ENCODE results near the gene A2ML1.

The A2ML1 gene

GRCh38 chr12:8866429-8866828 lies 44.0 kb downstream of the A2ML1 start:
- H3K4me3 ChIP-seq (ENCODE audit: control insufficient read depth, low read depth, low read length) = no peak overlapping the region
- no peak for DNase-seq (ENCODE audit: low read depth)
- TF ChIP-seq CTCF (conservative IDR thresholded peaks at IDR 0.05; ENCODE audit: control insufficient read depth, insufficient read depth, low read depth, low read length) = no peak

- no peak overlapping the region for H3K4me3 ChIP-seq (ENCODE audit: control insufficient read depth, low read depth, low read length)
- DNase-seq (ENCODE audit: low read depth) = no peak
- TF ChIP-seq CTCF (conservative IDR thresholded peaks at IDR 0.05; ENCODE audit: control insufficient read depth, insufficient read depth, low read depth, low read length) = no peak
These were observed 44.6 kb downstream of the A2ML1 start for GRCh38 chr12:8867009-8867408.

- DNase-seq (ENCODE audit: low read depth) = no peak
- no peak for TF ChIP-seq CTCF (conservative IDR thresholded peaks at IDR 0.05; ENCODE audit: control insufficient read depth, insufficient read depth, low read depth, low read length)
- H3K4me3 ChIP-seq (ENCODE audit: control insufficient read depth, low read depth, low read length) = no peak overlapping the region
These were observed 45.4 kb downstream of the A2ML1 start for GRCh38 chr12:8867786-8868185.

- no peak for DNase-seq (ENCODE audit: low read depth)
- H3K4me3 ChIP-seq (ENCODE audit: control insufficient read depth, low read depth, low read length) = no peak overlapping the region
- no peak for TF ChIP-seq CTCF (conservative IDR thresholded peaks at IDR 0.05; ENCODE audit: control insufficient read depth, insufficient read depth, low read depth, low read length)
These were observed 48.2 kb downstream of the A2ML1 start for GRCh38 chr12:8870586-8870985.

GRCh38 chr12:8871068-8871467 lies 48.6 kb downstream of the A2ML1 start:
- no peak for TF ChIP-seq CTCF (conservative IDR thresholded peaks at IDR 0.05; ENCODE audit: control insufficient read depth, insufficient read depth, low read depth, low read length)
- no peak for DNase-seq (ENCODE audit: low read depth)
- H3K4me3 ChIP-seq (ENCODE audit: control insufficient read depth, low read depth, low read length) = no peak overlapping the region

GRCh38 chr12:8876887-8877286 lies 54.5 kb downstream of the A2ML1 start:
- no peak for DNase-seq (ENCODE audit: low read depth)
- H3K4me3 ChIP-seq (ENCODE audit: control insufficient read depth, low read depth, low read length) = no peak overlapping the region
- TF ChIP-seq CTCF (conservative IDR thresholded peaks at IDR 0.05; ENCODE audit: control insufficient read depth, insufficient read depth, low read depth, low read length) = no peak
